Cardiac fibroblast (primary cell): Measurements from ENCODE around the gene SPINK14.

ENCODE experiments used
- DNase-seq, 2 donors: peaks; one replicate each; pipeline versions ENCODE4 v3.0.0 to v3.0.0-alpha.2; 2010; ENCODE audit warnings: low read depth in 2 of 2
- H3K4me3 ChIP-seq, 2 donors: replicated peaks in 1 of 2; 1 replicate in 1 of 2; 2 replicates in 1 of 2; pipeline ENCODE4 v1.5.1; 2011; ENCODE audit warnings: low read depth in 2 of 2, low read length in 2 of 2, mild to moderate bottlenecking in 2 of 2, moderate library complexity in 1 of 2
- TF ChIP-seq, protein P1 (sequence below): IDR thresholded peaks from one replicate; pipeline ENCODE4 v1.5.1; 2011; ENCODE audit warnings: low read depth, mild to moderate bottlenecking, low read length, inconsistent platforms

SPINK14 gene, protein sequence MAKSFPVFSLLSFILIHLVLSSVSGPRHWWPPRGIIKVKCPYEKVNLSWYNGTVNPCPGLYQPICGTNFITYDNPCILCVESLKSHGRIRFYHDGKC

DNA sequence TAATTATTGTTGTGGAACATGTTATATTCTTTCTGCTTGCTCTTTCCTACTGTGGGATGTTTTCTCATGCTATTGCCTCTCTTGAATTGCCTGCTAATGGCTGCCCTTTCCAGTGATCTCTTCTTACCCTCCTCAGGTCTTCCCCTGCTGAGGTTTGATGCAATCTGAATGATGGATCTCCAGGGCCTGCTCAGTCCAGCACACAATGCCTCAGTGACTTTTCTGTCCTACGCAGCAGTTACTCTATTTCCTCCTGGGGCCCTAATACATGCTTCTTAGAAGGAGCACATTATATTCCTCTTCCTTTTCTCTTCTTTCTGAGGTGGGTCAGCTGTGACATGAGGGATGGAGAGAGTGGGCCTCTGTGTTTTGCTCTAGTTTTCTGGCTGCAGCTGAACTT, at the start of gene SPINK14:
Gene SPINK14 (plus strand): TSS at position 301 of the 400 bp plus-strand sequence. CDS start 1,187 bp downstream, outside the sequence.
- no peak for DNase-seq
- TF ChIP-seq, protein P1, sequence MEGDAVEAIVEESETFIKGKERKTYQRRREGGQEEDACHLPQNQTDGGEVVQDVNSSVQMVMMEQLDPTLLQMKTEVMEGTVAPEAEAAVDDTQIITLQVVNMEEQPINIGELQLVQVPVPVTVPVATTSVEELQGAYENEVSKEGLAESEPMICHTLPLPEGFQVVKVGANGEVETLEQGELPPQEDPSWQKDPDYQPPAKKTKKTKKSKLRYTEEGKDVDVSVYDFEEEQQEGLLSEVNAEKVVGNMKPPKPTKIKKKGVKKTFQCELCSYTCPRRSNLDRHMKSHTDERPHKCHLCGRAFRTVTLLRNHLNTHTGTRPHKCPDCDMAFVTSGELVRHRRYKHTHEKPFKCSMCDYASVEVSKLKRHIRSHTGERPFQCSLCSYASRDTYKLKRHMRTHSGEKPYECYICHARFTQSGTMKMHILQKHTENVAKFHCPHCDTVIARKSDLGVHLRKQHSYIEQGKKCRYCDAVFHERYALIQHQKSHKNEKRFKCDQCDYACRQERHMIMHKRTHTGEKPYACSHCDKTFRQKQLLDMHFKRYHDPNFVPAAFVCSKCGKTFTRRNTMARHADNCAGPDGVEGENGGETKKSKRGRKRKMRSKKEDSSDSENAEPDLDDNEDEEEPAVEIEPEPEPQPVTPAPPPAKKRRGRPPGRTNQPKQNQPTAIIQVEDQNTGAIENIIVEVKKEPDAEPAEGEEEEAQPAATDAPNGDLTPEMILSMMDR: no peak
- no peak within 1 kb of the TSS for H3K4me3 ChIP-seq

DNA sequence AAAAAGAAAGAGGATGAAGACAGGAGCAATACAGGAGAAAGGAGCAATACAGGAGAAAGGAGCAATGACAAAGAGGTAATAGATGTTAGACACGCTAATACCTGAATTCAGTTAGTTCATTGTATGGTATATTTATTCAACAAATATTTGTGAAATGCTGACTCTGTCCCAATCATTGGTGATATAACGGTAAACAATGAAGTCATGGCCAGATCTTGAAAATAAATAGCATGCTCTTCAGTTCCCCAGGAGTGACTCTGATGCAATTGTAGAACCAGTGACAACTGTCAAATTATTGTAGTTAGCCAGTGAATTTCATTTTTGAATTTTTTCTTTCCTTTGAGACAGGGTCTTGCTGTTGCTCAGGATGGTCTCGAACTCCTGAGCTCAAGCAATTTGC, 48.0 kb upstream of the SPINK14 start:
- DNase-seq: no peak
- TF ChIP-seq, protein P1: no peak
- H3K4me3 ChIP-seq: no peak overlapping the region

DNA sequence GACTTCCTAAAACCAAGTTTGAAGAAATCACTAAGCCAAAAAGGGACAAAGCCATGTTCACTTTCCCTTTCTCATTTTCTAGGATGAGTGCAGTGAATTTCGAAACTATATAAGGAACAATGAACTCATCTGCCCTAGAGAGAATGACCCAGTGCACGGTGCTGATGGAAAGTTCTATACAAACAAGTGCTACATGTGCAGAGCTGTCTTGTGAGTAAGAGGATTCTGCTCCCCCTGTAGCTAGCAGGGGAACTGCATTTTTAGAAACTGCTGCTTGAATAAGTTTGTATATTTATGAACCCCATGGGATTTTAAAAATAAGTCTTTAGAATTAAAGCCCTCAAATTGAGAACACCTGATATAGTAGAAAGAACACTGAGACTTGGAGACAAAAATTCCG, 42.7 kb upstream of the SPINK14 start:
- TF ChIP-seq, protein P1: peak; percentile 15

DNA sequence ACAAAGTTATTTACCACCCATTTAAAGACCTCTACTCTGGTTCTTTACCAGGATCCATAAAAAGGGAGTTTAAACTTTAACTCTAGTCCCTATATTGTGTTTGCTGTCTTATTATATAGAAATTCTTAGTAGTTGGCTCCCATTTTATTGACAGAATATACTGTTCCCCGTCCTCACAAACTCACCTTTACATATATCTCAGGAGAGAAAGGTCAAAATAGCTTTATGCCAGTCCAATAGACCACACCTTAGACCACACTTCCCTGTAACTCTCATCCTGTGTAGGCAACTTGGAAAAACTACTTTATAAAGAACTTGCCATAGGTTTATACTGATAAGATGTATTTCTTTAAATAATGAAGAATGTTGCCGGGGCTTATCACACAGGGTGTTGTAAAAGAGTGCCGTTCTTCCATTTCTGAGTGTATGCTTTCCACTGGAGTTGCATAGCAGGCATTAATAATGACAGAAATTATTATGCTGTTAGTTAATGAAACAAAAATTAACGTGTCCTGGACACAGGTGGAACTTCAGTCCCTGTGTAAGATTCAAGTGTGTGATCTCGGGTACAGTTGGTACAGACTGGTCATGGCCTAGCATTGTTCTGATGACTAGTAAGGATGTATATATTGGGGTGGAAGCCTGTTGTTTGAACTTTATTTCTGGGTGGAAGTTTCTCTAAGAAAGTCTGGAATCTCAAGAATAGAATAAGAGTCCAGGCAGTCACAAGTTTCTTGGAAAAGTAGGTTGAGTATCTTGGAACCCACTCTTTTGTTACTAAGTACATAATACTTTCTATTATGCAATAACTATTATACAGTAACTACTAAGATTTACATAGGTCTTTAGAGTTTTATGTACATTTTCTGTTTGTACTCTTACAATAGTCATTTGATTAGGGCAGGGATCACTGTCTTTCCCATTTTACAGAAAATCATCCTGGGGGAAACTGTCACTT, 33.0 kb upstream of the SPINK14 start:
- no peak for DNase-seq
- H3K4me3 ChIP-seq: no peak overlapping the region
- TF ChIP-seq, protein P1: no peak

More for the DNA sequence above, 42.7 kb upstream of the SPINK14 start:
- peak; percentile 3 to 27 for DNase-seq
- no peak overlapping the region for H3K4me3 ChIP-seq

DNA sequence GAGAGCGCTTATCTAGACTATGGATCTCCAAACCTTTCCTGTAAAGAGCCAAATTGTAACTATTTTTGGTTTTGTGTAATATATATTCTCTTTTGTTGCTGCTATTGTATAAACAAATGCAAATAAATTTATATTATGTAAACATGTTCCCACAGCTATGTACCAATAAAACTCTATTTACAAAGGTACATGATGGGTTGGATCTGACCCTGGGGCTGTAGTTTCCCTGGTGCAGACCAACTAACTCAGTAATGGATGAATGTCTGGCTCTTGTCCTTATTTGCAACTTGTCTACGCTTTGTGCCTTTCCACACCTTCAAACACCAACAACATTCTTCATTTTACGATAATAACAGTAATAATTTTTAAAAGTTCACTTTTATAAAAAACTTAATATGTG, 27.5 kb upstream of the SPINK14 start:
- no peak for DNase-seq
- no peak overlapping the region for H3K4me3 ChIP-seq
- TF ChIP-seq, protein P1: no peak

DNA sequence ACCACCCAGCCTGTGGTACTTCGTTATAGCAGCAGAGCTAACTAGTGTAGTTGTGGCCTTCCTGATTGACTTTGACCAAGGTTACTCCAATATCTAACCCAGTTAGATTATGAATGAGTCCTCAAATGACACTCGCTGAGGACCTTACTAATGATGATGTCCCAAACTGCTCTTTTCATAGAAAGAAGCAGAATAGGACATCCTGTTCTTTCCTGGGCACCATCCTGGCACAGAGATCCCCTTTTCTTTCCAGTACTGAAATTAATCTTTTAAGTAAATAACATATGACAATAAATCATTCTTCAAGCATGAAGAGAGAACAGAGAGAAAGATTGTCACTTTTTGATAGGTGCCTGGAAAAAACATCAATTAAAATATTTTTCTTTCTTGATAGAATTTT, 26.7 kb upstream of the SPINK14 start:
- H3K4me3 ChIP-seq: no peak overlapping the region
- TF ChIP-seq, protein P1: no peak
- DNase-seq: no peak
